Activated CD4-positive, CD25-positive, alpha-beta regulatory T cell treated with anti-CD3 and anti-CD28 coated beads, Interleukin-2, amount 50 U/mL, for 72 hours (primary cell): ENCODE measurements around the gene CGGBP1.
A peak's percentile ranks its signal among the peaks of the same experiment; 100 is the strongest.

Source experiments
- DNase-seq: peaks from one replicate; pipeline ENCODE4 v3.0.0; 2021

CGGBP1 gene

GRCh38 chr3:88058581-88059379 lies at the start of gene CGGBP1, which contains the start of gene ZNF654:
Gene CGGBP1 (minus strand): TSS chr3:88059005. CDS start chr3:88055976, 3,029 bp downstream.
Gene ZNF654 (plus strand): TSS chr3:88059255. CDS start chr3:88059320, 65 bp downstream.
- peak; percentile 98 for DNase-seq

- no peak for DNase-seq
Observed at GRCh38 chr3:88105325-88105724, 46.5 kb upstream of the CGGBP1 start.

- no peak for DNase-seq
Observed at GRCh38 chr3:88101142-88101541, 42.3 kb upstream of the CGGBP1 start.

GRCh38 chr3:88093266-88093665 lies 34.5 kb upstream of the CGGBP1 start:
- DNase-seq = no peak

- DNase-seq = no peak
Observed at GRCh38 chr3:88092270-88092669, 33.5 kb upstream of the CGGBP1 start.

DNA sequence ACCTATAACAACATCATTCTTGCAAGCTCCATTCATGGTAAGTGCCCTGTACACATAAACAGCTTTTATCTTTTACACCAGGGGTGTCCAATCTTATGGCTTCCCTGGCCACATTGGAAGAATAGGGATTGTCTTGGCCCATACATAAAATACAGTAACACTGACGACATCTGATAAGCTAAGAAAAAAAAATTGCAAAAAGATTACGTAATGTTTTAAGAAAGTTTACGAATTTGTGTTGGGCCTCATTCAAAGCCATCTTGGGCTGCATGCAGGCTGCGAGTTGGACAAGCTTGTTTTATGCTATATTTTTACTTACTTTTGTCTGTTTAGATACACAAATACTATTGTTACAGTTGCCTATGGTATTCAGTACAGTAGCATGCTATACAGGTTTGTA lies 31.9 kb upstream of the CGGBP1 start:
- DNase-seq = no peak

DNA sequence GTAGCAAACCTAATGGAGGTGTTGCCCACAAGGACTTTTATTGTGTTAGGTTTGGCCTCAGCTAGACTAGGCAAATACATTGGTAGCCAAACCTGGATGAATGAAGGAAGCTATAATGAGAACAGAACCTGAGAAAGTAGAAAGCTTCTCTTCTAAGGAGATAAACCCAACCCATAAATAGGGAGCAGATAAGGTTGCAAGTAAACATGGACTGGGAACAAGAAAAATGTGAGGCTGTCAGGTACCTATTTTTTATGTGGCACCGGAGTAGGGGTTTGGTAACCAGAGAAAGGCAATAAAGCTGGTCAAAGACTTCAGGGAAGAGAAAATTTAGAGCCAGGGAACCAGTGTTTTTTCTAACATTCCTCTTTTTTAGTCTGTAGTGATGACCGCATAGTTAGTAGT lies 25.3 kb upstream of the CGGBP1 start:
- DNase-seq = no peak

DNA sequence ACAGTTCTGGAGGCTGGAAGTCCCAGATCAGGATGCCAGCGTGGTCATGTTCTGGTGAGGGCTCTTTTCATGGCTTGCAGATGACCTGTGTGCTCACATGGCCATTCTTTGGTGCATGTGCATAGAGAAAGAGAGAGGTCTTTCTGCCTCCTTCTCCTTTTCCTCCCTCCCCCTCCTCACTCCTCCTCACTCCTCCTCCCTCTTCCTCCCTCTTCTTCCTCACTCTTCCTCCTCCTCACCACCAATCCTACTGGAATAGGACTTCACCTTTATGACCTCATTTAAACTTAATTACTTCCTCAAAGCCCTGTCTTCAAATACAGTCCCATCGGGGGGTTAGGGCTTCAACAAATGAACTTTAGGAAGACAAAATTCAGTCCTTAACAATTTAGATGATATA lies 24.0 kb upstream of the CGGBP1 start:
- no peak for DNase-seq

GRCh38 chr3:88078932-88079331 lies 20.1 kb upstream of the CGGBP1 start:
- DNase-seq = no peak

DNA sequence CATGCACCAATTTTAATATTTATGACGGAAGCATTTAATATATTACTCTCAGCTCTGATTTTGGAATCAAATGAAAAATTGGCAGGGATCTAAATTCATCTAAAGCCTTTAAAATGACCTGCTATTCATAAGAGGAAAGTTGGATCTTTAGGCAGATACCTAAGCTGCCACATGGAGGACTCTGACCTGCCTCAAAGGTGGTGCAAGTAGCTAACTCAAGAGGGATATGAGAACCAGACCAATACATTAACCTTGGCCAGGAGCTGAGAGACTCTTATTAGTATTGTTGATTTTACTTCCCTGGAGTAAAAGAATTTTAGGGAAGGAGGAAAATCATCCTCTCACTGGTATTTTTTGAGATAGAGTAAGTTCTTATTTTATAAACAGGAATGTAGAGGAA lies 17.9 kb upstream of the CGGBP1 start:
- DNase-seq = no peak

DNA sequence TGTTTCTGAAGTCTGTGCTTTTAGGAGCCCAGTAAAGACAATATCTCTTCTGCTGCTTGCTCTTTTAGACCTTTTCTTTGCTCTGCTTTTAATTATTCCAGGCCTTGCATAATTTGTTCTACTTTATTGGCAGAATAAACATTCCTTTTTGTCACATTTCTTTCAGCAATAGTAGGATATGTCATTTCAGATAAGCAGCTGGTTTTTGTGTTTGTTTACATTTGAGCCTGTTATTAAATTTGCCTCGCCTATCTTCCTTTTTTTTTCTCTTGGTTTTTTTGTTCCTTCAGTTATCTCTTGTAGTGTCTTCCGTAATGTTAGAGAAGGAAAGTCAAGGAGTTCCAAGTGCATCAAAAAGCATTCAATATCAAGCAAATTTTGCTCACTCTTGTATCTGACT lies 16.7 kb upstream of the CGGBP1 start:
- no peak for DNase-seq

- no peak for DNase-seq
Observed at GRCh38 chr3:88075072-88075471, 16.3 kb upstream of the CGGBP1 start.

GRCh38 chr3:88061746-88062145 lies 2.9 kb upstream of the CGGBP1 start:
- DNase-seq = no peak

- DNase-seq = no peak
Observed at GRCh38 chr3:88059380-88060170, 770 bp upstream of the CGGBP1 start.

DNA sequence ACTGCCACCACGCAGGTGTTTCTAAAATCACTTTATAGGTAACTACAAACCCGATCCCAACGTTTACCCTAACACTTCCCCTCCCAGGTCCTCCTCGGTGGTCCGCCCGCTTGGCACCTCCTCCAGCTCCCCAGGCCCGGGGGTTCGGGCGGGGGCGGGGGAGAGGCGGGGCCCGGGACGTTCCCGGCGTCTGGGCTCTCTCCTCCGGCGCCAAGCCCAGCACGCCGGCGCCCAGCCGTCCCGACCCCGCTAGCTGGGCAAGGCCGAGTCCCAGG lies 562 bp downstream of the CGGBP1 start:
- DNase-seq = no peak

- DNase-seq = no peak
Observed at GRCh38 chr3:88057630-88058305, 1.0 kb downstream of the CGGBP1 start.

DNA sequence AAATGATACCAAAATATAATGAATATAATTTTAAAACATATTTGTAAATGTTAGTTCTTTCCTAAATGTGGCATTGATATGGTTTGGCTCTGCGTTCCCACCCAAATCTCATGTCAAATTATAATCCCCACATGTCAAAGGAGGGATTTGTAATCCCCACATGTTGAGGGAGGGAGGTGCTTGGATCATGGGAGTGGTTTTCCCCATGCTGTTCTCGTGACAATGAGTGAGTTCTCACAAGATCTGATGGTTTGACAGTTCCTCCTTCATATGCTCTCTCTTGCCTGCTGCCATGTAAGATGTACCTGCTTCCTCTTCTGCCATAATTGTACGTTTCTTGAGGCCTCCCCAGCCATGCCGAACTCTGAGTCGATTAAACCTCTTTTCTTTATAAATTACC lies 12.0 kb downstream of the CGGBP1 start:
- DNase-seq = no peak

GRCh38 chr3:88044411-88044810 lies 14.4 kb downstream of the CGGBP1 start:
- no peak for DNase-seq

GRCh38 chr3:88041005-88041404 lies 17.8 kb downstream of the CGGBP1 start:
- no peak for DNase-seq

- DNase-seq = no peak
Observed at GRCh38 chr3:88040529-88040928, 18.3 kb downstream of the CGGBP1 start.

- DNase-seq = no peak
Observed at GRCh38 chr3:88038566-88038965, 20.2 kb downstream of the CGGBP1 start.

DNA sequence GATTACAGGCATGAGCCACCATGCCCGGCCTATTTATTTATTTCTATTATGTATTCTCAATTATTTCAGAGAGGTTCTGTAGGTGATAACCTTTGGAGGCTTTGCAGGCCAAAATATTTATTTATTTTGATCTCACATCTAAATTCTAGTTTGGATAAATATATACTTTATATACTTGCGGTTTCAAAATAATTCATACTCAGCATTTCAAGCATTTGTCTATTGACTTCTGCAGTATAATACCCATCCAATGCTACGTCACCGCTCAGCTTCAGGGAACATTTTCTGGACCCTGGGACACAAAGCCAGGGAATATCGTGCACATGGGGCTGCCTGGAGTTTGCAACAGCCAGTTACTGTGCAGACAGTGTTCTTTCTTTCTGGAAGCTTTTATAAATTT lies 22.6 kb downstream of the CGGBP1 start:
- DNase-seq = no peak

GRCh38 chr3:88034491-88035275 lies 24.1 kb downstream of the CGGBP1 start:
- no peak for DNase-seq
